GM19023 (cell line): Measurements from ENCODE around the gene NBPF12.
"Not testable (repeated sequence)": the region's sequence is repeated elsewhere in the genome, so short reads cannot be mapped to it uniquely, and the experiment has no call there.

Experiments
- ATAC-seq: cut with Tn5 transposase; IDR thresholded peaks from one replicate; pipeline ENCODE4 v1.9.1; 2021; ENCODE audit warnings: mild to moderate bottlenecking, moderate library complexity; ENCODE audit not compliant: unreplicated experiment

Gene NBPF12

GRCh38 chr1:146938242-146938902 lies at the start of gene NBPF12:
TSS of gene NBPF12 (plus strand) at chr1:146938324. CDS start at chr1:146960144, 21,820 bp downstream.
- ATAC-seq = peak; percentile 80

- not testable (repeated sequence) for ATAC-seq
These were observed 46.8 kb upstream of the NBPF12 start for GRCh38 chr1:146891355-146891754.

- not testable (repeated sequence) for ATAC-seq
These were observed 45.8 kb upstream of the NBPF12 start for GRCh38 chr1:146892331-146892730.

- not testable (repeated sequence) for ATAC-seq
These were observed 30.4 kb upstream of the NBPF12 start for GRCh38 chr1:146907565-146908261.

- ATAC-seq = not testable (repeated sequence)
These were observed 25.1 kb upstream of the NBPF12 start for GRCh38 chr1:146912975-146913374.

- not testable (repeated sequence) for ATAC-seq
These were observed 17.3 kb upstream of the NBPF12 start for GRCh38 chr1:146920811-146921210.

- ATAC-seq = not testable (repeated sequence)
These were observed 15.5 kb upstream of the NBPF12 start for GRCh38 chr1:146922614-146923013.

- not testable (repeated sequence) for ATAC-seq
These were observed 14.0 kb upstream of the NBPF12 start for GRCh38 chr1:146924106-146924505.

- not testable (repeated sequence) for ATAC-seq
These were observed 11.7 kb upstream of the NBPF12 start for GRCh38 chr1:146926413-146926812.

- ATAC-seq = not testable (repeated sequence)
These were observed 7.9 kb upstream of the NBPF12 start for GRCh38 chr1:146930225-146930624.

GRCh38 chr1:146934390-146935223 lies 3.5 kb upstream of the NBPF12 start:
- ATAC-seq = peak; percentile 29

GRCh38 chr1:146937462-146937861 lies 662 bp upstream of the NBPF12 start:
- ATAC-seq = not testable (repeated sequence)

GRCh38 chr1:146938927-146939786 lies 1.0 kb downstream of the NBPF12 start:
- peak; percentile 37 for ATAC-seq

- not testable (repeated sequence) for ATAC-seq
These were observed 2.2 kb downstream of the NBPF12 start for GRCh38 chr1:146940293-146940692.

GRCh38 chr1:146943342-146943886 lies 5.3 kb downstream of the NBPF12 start:
- not testable (repeated sequence) for ATAC-seq

- not testable (repeated sequence) for ATAC-seq
These were observed 10.0 kb downstream of the NBPF12 start for GRCh38 chr1:146948127-146948526.

- ATAC-seq = not testable (repeated sequence)
These were observed 26.2 kb downstream of the NBPF12 start for GRCh38 chr1:146964340-146964739.

- not testable (repeated sequence) for ATAC-seq
These were observed 28.2 kb downstream of the NBPF12 start for GRCh38 chr1:146966351-146966750.

GRCh38 chr1:146970656-146971055 lies 32.5 kb downstream of the NBPF12 start:
- ATAC-seq = not testable (repeated sequence)

- not testable (repeated sequence) for ATAC-seq
These were observed 34.6 kb downstream of the NBPF12 start for GRCh38 chr1:146972681-146973080.
